GM04503 (cell line): Measurements from ENCODE around the gene MLH3.
A peak's percentile ranks its signal among the peaks of the same experiment; 100 is the strongest.
"Not testable (repeated sequence)": the region's sequence is repeated elsewhere in the genome, so short reads cannot be mapped to it uniquely, and the experiment has no call there.

Source experiments
- DNase-seq: peaks from one replicate; pipeline ENCODE4 v3.0.0-alpha.2; 2012; ENCODE audit warnings: low read depth

MLH3 gene

GRCh38 chr14:75025876-75026275, 25.4 kb downstream of the MLH3 start:
- DNase-seq: no peak

GRCh38 chr14:75025082-75025481, 26.2 kb downstream of the MLH3 start:
- no peak for DNase-seq

GRCh38 chr14:75023108-75023507, 28.2 kb downstream of the MLH3 start:
- DNase-seq: no peak

- no peak for DNase-seq
These were observed 28.6 kb downstream of the MLH3 start for GRCh38 chr14:75022655-75023054.

- no peak for DNase-seq
These were observed 32.6 kb downstream of the MLH3 start for GRCh38 chr14:75018694-75019093.

GRCh38 chr14:75016815-75017214, 34.5 kb downstream of the MLH3 start:
- DNase-seq: no peak

GRCh38 chr14:75015496-75015895, 35.8 kb downstream of the MLH3 start:
- DNase-seq: no peak

- DNase-seq: no peak
These were observed 38.0 kb downstream of the MLH3 start for GRCh38 chr14:75013290-75013689.

- peak; percentile 43 for DNase-seq
These were observed 39.8 kb downstream of the MLH3 start for GRCh38 chr14:75011356-75011994.

- no peak for DNase-seq
These were observed 40.7 kb downstream of the MLH3 start for GRCh38 chr14:75010472-75011093.

GRCh38 chr14:75009176-75009575, 42.1 kb downstream of the MLH3 start:
- no peak for DNase-seq

GRCh38 chr14:75005357-75005756, 45.9 kb downstream of the MLH3 start:
- DNase-seq: no peak

GRCh38 chr14:75003250-75004027, 47.8 kb downstream of the MLH3 start:
- no peak for DNase-seq

- peak; percentile 78 for DNase-seq
These were observed 48.6 kb downstream of the MLH3 start, which contains the start of gene EIF2B2 for GRCh38 chr14:75002392-75003249. Gene EIF2B2, plus strand, starts transcription at chr14:75002921. Its CDS starts 70 bp downstream, at chr14:75002991.

GRCh38 chr14:75001899-75002298, 49.4 kb downstream of the MLH3 start:
- no peak for DNase-seq

- no peak for DNase-seq
These were observed 50.0 kb downstream of the MLH3 start for GRCh38 chr14:75001261-75001660.

GRCh38 chr14:74995781-74996180, 55.5 kb downstream of the MLH3 start:
- not testable (repeated sequence) for DNase-seq

GRCh38 chr14:74994182-74994581, 57.1 kb downstream of the MLH3 start:
- DNase-seq: not testable (repeated sequence)

GRCh38 chr14:74988993-74989392, 62.3 kb downstream of the MLH3 start:
- DNase-seq: no peak

GRCh38 chr14:74988131-74988530, 63.1 kb downstream of the MLH3 start:
- no peak for DNase-seq

- no peak for DNase-seq
These were observed 65.5 kb downstream of the MLH3 start for GRCh38 chr14:74985806-74986205.

GRCh38 chr14:74985028-74985310, 66.3 kb downstream of the MLH3 start:
- DNase-seq: no peak
